ENCODE results near the gene KLHL18.

DNA sequence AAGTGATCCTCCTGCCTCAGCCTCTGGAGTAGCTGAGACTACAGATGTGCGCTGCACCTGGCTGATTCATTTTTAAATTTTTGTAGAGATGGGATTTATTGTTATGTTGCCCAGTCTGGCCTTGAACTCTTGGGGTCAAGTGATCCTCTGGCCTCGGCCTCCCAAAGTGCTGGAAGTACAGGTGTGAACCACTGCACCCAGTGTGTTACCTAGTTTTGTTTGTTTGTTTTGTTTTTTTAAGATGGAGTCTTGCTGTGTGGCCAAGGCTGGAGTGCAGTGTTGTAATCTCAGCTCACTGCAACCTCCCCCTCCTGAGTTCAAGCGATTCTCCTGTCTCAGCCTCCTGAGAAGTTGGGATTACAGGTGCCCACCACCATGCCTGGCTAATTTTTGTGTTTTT is 110.2 kb downstream of the KLHL18 start:
- TF ChIP-seq, protein P1, sequence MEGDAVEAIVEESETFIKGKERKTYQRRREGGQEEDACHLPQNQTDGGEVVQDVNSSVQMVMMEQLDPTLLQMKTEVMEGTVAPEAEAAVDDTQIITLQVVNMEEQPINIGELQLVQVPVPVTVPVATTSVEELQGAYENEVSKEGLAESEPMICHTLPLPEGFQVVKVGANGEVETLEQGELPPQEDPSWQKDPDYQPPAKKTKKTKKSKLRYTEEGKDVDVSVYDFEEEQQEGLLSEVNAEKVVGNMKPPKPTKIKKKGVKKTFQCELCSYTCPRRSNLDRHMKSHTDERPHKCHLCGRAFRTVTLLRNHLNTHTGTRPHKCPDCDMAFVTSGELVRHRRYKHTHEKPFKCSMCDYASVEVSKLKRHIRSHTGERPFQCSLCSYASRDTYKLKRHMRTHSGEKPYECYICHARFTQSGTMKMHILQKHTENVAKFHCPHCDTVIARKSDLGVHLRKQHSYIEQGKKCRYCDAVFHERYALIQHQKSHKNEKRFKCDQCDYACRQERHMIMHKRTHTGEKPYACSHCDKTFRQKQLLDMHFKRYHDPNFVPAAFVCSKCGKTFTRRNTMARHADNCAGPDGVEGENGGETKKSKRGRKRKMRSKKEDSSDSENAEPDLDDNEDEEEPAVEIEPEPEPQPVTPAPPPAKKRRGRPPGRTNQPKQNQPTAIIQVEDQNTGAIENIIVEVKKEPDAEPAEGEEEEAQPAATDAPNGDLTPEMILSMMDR (IDR thresholded peaks at IDR 0.05): no peak
- TF ChIP-seq POLR2A (IDR thresholded peaks at IDR 0.05): no peak
- no peak for TF ChIP-seq EP300 (IDR thresholded peaks at IDR 0.05)

Measured in sigmoid colon (tissue), 4 donors.